Stimulated activated CD4-positive, alpha-beta T cell treated with anti-CD3 and anti-CD28 coated beads, TNF-alpha, amount 100 ng/mL, for 24 hours (primary cell): ENCODE data around the gene CLN3.
"Not testable (repeated sequence)": the region's sequence is repeated elsewhere in the genome, so short reads cannot be mapped to it uniquely, and the experiment has no call there.

ENCODE experiments used
- DNase-seq, 3 experiments: peaks; one replicate each; pipeline ENCODE4 v3.0.0-alpha.2; 2020; ENCODE audit warnings: low read depth in 3 of 3

The CLN3 gene

DNA sequence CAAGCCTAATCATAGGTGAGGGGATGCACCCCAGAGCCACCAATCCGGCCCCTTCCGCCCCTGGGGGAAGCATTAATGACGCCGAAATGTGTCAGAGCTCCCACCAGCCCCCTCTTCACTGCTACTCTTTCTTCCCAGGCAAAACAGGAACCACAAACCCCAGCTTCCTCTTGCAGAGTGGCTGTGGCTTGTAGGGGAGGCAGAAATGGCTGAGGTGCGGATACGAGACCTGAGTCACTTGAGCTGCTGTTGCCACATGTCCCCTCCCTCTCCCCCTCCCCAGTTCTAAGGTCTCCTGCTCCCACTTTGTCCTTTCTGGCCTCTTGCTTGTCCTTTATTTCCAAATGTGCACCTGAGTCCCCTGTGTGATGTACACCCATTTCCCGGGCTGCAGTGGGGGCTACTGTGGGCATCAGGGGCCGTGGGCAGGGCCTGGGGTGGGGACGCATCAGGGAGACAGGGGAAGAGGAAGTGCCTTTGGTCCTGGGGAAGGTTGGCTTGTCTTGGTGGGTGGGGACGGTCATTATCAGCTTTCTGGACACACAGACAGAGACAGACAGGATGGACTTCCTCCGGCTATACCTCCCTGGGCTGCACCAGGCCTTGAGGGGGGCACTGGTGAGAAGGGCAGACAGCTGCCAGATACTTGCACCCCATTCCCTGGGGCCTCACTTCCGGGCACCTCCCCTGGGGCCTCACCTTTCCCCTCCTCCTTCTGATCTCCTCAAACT is 2.4 kb upstream of the CLN3 start, which contains the start of gene APOBR:
Gene APOBR, plus strand, starts transcription at position 523 of the 731 bp plus-strand sequence. Its CDS starts 39 bp downstream, at position 562.
- DNase-seq: peak; percentile 73 to 83 (median 73)

DNA sequence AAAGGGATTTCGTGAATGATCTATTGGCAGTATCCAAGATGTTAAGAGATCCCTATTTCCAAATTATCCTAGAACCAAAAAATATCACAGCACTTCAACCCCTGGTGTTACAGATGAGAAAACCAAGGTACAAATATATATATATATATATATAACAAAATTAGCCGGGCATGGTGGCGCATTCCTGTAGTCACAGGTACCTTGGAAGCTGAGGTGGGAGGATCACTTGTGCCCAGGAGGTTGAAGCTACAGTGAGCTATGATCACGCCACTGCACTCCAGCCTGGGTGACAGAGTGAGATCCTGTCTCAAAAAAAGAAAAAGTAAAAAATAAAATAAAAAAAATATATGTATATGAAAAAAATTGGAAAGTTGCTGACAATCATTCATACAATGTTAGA is 637 bp upstream of the CLN3 start:
- no peak for DNase-seq

DNA sequence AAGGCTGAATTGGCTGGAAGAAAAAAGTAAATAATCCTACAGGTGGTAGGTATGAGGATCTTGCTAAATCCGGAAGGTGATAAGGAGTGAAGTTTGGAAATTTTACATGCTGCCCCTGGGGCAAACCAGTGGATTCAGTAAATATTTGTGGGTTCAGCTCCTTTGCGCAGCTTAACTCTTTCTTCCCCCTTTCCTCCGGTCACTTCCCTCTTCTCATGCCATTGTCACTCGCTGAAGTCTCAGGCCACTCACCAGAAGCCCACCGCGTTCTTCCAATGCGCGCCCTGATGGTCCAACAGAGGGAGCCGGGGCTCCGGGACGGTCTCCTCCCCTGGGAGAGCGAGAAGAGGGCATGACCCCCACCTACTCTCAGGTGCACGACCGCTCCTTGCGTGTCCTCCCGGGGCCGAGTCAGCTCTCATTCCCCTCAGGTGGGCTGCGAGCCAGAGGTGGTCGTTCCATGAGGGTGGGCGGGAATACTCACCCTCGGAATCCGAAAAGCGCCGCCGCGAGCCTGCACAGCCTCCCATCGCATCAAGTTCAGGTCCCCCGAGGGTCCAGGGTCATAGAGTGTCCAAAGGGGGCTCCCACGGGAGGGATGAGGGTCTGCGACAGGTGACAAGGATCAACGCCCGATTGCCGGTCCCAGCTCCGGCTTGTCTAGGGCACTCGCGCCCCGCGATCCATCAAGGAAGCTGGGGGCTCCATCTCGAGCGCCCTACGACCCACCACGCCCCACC is 474 bp downstream of the CLN3 start:
- DNase-seq: no peak

DNA sequence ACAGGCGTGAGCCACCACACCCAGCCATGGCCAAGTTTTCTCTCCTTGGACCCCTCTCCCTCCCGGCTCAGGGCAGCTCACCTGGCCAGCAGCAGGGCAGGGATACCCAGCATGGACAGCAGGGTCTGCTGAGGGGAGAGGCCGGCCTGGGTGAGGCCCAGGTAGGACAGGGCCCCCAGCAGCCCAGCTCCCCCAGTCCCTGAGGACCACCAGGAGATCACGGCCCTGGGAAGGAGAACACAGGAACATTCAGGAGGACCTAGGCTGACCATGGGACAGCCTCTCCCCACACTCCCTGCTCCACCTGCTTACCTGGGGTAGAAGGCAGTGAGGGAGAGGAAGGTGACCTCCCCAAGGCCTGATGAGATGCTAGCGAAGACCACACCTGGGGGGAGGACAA is 5.6 kb downstream of the CLN3 start:
- no peak for DNase-seq

DNA sequence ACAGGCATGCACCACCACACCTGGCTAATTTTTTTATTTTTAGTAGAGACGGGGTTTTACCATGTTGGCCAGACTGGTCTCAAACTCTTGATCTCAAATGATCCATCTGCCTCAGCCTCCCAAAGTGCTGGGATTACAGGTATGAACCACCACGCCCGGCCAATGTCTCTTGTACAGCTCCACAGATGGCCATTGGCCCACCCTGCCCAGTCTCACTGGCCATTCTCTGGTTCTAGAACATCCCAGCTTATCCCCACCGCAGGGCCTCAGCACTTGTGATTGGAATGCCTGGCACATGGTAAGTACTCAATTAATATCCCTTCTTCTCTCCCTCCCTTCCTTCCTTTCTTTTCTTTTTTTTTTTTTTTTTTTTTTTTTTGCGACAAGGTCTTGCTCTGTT is 8.5 kb downstream of the CLN3 start:
- DNase-seq: not testable (repeated sequence)

DNA sequence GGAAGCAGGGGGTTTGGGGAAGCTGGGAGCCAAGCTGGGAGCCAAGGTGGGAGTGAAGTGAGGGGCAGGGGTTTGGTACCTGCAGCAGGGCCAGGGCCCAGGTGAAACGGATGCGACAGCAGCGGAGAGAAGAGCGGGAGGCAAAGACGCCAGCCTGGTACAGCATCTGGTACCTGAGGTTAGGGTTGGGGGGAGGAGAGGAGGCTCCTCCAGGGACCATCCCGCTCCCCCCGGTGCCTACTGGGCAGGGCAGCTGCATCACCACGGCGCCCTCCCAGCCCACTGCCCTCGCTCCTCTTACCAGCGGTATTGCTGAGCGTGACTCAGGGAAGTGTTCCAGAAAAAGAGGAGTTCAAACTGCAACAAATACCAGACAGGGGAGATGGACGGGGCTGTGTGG is 9.8 kb downstream of the CLN3 start:
- no peak for DNase-seq

DNA sequence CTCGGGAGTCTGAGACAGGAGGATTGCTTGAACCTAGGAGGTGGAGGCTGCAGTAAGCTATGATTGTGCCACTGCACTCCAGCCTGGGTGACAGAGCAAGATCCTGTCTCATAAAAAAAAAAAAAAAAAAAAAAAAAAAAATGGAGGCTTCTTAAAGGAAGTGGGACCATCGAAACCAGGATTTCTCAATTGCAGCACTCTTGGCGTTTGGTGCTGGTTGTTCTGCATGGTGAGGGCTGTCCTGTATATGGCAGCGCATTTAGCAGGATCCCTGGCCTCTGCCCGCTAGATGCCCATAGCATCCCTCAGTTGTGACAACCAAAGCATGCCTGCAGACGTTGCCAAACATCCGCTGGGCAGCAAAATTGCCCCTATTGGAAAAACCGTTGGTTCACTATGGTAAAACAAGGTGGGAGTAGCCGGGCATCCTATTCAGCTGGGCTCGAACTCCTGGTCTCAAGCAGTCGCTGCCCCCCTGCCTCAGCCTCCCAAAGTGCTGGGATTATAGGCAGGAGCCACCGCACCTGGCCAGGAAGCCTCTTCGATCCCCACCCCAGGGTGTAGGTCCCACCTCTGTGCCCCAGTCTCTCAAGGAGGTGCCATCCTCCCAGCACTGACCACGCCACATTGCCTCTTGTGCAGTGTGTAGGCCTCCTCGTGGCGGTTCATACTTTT is 13.2 kb downstream of the CLN3 start:
- no peak for DNase-seq

DNA sequence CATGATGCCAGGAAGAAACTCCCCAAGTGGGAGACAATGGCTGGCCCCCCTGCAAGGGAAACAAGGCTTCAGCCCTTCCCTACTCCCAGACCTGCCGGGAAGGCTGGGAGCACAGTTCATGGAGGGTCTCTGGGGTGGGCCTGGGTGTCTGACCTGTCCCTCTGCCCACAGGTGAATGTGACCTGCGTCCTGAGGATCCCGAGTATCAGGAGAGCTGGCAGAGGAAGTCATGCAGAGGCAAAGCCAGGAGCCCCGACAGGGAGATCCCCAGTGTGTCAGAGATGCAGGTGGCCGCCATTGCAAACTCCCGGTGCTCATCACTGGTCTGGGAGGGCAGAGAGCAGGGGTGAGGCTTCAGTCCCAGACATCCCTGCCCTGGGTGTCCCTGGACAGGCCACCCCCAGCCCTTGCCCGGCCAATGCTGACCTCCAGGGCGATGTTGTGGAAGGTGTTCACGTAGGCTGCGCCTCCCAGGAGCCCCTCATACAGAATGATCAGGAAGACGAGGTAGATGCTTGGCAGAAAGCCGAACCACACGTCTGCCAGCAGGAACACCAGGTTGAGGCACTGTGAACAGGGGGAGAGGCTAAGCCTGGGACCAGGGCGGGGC is 14.5 kb downstream of the CLN3 start:
- no peak for DNase-seq

DNA sequence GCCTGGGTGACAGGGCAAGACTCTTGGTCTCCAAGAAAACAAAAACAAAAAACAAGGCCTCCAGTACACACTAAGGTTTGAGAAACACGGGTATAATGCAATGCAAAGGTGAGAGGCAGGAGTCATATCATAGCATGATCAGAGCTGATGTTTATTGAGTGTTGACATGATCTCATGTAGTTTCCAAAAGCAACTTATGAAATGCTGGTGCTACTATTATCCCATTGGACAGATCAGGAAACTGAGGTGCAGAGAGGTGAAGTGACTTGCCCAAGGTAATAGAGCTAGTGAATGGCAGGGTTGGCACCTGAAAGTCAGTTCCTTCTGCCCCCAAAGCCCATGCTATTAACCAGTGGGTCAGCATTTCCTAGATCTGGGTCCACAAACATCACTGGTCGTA is 16.7 kb downstream of the CLN3 start:
- DNase-seq: no peak

DNA sequence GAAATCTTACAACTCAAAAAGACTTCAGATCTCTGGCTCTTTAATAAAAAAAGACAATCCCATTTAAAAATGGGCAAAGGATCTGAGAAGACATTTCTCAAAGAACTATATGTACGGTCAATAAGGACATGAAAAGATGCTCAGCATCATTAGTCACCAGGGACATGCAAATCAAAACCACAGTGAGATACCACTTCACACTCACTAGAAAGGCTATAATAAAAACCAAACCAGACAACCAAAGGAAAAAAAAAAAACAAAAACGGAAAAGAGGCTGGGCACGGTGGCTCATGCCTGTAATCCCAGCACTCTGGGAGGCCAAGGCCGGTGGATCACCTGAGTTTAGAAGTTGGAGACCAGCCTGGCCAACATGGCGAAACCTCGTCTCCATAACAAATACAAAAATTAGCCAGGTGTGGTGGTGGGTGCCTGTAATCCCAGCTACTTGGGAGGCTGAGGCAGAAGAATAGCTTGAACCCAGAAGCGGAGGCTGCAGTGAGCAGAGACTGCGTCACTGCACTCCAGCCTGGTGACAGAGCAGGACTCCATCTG is 18.1 kb downstream of the CLN3 start:
- DNase-seq: no peak

DNA sequence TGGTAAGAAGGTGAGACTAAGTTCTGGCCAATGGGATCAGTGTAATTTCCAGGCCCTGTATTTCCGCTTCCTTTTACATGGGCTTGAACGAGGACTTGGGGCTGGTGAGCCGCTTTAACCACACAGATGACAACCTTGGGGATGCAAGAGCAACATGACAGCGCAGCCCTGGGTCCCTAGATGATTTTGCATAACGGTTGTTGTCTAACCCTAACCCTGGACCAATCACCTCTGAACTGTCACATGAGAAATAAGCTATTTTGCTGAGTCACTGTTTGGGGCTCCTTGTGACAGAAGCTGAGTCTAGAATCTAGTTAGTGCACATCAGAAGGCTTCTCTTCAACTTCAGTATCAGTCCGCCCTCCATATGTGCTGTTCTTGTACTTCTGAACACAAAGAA is 44.8 kb downstream of the CLN3 start:
- DNase-seq: not testable (repeated sequence)

DNA sequence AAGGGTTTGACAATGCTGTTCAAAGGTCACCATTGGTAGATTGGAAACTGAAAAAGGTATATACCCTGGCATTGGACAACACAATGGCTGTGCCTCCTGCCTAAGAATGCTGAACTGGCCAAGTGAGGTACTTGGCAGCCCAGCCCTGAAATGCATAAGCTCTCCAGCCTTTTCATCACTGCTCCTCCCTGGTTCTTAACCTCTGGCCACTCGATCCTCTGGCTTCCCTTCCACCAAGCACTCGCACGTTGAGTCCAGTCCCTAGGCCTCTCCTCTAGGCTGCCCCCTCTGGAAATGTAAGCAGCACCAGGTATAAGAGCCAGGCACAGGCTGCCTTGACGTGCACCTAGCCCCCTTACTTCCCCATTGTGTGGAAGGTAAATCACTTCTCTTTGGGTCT is 45.5 kb downstream of the CLN3 start:
- not testable (repeated sequence) for DNase-seq

DNA sequence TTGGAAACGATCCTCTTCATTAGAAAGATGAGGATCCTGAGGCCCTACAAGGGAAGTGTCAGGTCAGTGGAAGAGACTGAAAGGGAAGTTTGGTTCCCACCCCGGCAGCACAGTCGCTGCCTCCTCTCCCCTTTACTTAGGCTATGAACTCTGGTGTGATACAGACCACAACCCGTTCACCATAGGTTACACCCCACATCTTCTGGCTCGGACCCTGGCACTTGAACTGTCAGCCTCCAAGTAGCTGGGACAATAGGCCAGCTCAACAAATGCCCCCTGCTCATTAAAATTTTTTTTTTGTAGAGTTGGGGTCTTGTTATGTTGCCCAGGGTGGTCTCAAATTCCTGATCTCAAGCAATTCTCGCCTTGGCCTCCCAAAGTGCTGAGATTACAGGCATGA is 47.9 kb downstream of the CLN3 start:
- not testable (repeated sequence) for DNase-seq

DNA sequence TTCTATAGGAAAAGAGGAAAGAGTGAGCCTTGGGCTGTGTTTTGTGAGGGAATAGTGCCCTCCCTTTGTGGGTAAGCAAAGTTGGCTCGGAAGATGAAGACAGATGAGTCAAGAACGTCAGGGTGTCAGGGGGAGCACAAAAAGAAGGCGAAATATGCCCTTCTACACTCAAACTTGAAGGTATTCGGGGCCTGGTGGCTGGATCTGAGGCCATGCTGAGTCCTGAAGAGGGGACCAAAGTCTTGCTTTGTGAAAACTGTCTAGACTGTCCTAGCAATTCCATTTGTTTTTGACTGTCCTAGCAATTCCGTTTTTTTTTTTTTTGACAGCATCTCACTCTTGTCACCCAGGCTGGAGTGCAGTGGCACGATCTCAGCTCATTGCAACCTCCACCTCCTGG is 53.0 kb downstream of the CLN3 start:
- DNase-seq: not testable (repeated sequence)

DNA sequence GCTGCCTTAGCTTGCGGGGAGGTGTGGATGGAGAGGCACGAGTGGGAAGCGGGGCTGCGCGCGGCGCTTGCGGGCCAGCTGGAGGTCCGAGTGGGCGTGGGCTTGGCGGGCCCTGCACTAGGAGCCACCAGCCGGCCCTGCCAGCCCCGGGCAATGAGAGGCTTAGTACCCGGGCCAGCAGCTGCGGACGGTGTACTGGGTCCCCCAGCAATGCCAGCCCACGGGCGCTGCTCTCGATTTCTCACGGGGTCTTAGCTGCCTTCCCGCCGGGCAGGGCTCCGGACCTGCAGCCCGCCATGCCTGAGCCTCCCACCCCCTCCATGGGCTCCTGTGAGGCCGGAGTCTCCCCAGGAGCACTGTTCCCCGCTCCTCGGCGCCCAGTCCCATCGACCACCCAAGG is 56.5 kb downstream of the CLN3 start:
- not testable (repeated sequence) for DNase-seq
